BLaER1 treated with 17β-estradiol and CSF1 and Interleukin-3, amounts not matched to agents 10 nM and 100 nM (cell line): ENCODE results near the gene ANK2.
"Not testable (repeated sequence)": the region's sequence is repeated elsewhere in the genome, so short reads cannot be mapped to it uniquely, and the experiment has no call there.

ENCODE experiments used
- H3K27ac ChIP-seq, 11 experiments: shearing (Covaris generic); formaldehyde crosslinking; 2 replicates each; pipeline ENCODE4 v1.8.1; 2022
- H3K27me3 ChIP-seq, 11 experiments: shearing (Covaris generic); formaldehyde crosslinking; 2 replicates each; pipeline ENCODE4 v1.8.1; 2022
- H3K36me3 ChIP-seq, 11 experiments: shearing (Covaris generic); formaldehyde crosslinking; 2 replicates each; pipeline ENCODE4 v1.8.1; 2022
- H3K4me1 ChIP-seq, 10 experiments: shearing (Covaris generic); formaldehyde crosslinking; 2 replicates each; pipeline ENCODE4 v1.8.1; 2022
- H3K4me2 ChIP-seq, 11 experiments: shearing (Covaris generic); formaldehyde crosslinking; 2 replicates each; pipeline ENCODE4 v1.8.1; 2022
- H3K4me3 ChIP-seq, 10 experiments: shearing (Covaris generic); formaldehyde crosslinking; 2 replicates each; pipeline ENCODE4 v1.8.1; 2022
- H3K9ac ChIP-seq, 11 experiments: shearing (Covaris generic); formaldehyde crosslinking; 2 replicates each; pipeline ENCODE4 v1.8.1; 2022
- H3K9me3 ChIP-seq, 11 experiments: shearing (Covaris generic); formaldehyde crosslinking; replicated peaks in 1 of 11; 2 replicates each; pipeline ENCODE4 v1.8.1; 2022
- H4K20me1 ChIP-seq, 11 experiments: shearing (Covaris generic); formaldehyde crosslinking; 2 replicates each; pipeline ENCODE4 v1.8.1; 2022
- Cebpa-rat ChIP-seq, 11 experiments: shearing (Covaris generic); IDR thresholded peaks; 2 replicates each; pipeline ENCODE4 v1.8.1; 2022

ANK2 gene

DNA sequence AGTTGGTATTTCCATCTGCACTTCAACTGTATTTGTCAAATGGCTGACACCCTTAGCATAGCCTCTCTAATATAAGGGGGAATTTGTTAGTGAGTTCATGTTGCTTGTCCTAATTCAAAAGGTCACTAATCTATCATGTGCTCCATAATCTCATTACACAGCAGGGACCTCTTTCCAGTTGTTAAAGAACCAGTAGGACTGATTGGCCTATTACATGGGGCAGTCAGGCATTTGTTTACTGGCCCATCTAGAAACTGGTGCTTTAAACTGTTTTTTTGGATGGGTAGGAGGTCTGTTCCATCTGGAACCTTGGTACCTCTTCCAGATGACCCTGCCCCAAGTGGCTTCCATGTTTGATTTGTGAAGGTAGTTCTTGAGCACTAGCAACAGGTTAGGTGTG, 11.4 kb downstream of the ANK2 start:
- no peak overlapping the region for H3K4me3 ChIP-seq
- no peak overlapping the region for H3K27ac ChIP-seq

DNA sequence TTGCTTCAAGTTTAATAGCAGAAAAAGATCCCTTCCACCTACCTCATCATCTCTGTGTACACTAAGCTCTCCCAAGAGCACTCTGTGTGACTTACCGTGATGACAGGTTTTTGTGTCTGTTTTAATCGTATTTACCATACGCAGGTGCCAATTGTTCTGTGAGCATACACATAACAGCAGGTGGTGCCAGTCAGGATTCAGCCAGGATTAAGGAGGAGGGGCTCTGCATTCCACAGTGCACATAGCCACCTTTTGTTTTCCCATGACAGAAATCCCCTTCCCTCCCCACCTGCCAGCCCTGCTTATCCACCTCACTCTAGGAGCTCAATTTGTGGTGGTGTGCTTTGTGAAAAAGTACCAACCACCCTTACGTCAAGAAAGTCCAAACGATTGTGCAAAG, 14.8 kb downstream of the ANK2 start:
- TF ChIP-seq Cebpa-rat (IDR thresholded peaks at IDR 0.05): no peak
- no peak overlapping the region for H3K27ac ChIP-seq
- no peaks in the 10 kb centered on the region for H3K27me3 ChIP-seq
- no peak overlapping the region for H3K9ac ChIP-seq
- no peak overlapping the region for H3K4me3 ChIP-seq
- no peaks in the 10 kb centered on the region for H3K4me1 ChIP-seq
- H3K36me3 ChIP-seq: no peaks in the 10 kb centered on the region
- no peak overlapping the region for H3K4me2 ChIP-seq
- no peaks in the 10 kb centered on the region for H4K20me1 ChIP-seq
- no peaks in the 10 kb centered on the region for H3K9me3 ChIP-seq

More for the DNA sequence above, 11.4 kb downstream of the ANK2 start:
- Histone ChIP-seq H3K36me3 (no peaks in the 10 kb centered on the region), H3K9ac (no peak overlapping the region), H3K4me2 (no peak overlapping the region), H3K27me3 (no peaks in the 10 kb centered on the region), H3K4me1 (no peaks in the 10 kb centered on the region), H3K9me3 (no peaks in the 10 kb centered on the region), H4K20me1 (no peaks in the 10 kb centered on the region)
- no peak for TF ChIP-seq Cebpa-rat (IDR thresholded peaks at IDR 0.05)

DNA sequence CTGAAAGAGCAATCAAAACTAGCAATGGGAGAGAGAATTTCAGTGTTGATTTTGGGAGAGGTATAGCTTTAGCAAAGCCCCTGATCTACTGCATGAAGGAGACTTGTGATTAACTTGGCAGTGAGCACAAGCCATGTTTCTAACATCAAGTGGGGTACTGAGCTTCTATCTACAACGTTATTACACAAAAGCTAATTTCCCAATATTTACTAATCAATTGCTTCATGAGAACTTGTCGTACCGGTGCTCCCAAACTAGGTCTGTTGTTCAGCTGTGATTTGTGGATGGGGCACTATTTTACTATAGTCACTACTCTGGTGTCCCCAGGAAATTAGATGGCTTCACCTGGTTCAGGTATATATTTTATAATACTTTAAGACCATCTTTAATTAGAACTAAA, 16.2 kb downstream of the ANK2 start:
- Histone ChIP-seq H4K20me1 (no peaks in the 10 kb centered on the region), H3K27ac (no peak overlapping the region), H3K27me3 (no peaks in the 10 kb centered on the region), H3K36me3 (no peaks in the 10 kb centered on the region), H3K9me3 (no peaks in the 10 kb centered on the region), H3K9ac (no peak overlapping the region), H3K4me2 (no peak overlapping the region), H3K4me3 (no peak overlapping the region), H3K4me1 (no peaks in the 10 kb centered on the region)
- TF ChIP-seq Cebpa-rat (IDR thresholded peaks at IDR 0.05): no peak

DNA sequence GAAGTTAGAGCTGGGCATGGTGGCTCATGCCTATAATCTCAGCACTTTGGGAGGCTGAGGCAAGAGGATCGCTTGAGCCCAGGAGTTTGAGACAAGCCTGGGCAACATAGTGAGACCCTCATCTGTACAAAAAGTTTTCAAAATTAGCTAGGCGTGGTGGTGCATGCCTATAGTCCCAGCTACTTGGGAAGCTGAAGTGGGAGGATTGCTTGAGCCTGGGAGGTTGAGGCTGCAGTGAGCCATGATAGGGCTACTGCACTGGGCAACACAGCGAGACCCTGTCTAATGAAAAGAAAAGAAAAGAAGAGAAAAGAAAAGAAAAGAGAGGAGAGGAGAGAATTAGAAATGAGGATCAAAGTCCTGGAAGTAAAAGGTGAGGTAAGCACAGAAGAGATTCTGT, 19.3 kb downstream of the ANK2 start:
- H3K9me3 ChIP-seq: peaks cover 0 to 11% (median 0%) of the 10 kb centered on the region in 11 experiments; a peak in 3 of 22 replicates
- not testable (repeated sequence) for H3K36me3 ChIP-seq

DNA sequence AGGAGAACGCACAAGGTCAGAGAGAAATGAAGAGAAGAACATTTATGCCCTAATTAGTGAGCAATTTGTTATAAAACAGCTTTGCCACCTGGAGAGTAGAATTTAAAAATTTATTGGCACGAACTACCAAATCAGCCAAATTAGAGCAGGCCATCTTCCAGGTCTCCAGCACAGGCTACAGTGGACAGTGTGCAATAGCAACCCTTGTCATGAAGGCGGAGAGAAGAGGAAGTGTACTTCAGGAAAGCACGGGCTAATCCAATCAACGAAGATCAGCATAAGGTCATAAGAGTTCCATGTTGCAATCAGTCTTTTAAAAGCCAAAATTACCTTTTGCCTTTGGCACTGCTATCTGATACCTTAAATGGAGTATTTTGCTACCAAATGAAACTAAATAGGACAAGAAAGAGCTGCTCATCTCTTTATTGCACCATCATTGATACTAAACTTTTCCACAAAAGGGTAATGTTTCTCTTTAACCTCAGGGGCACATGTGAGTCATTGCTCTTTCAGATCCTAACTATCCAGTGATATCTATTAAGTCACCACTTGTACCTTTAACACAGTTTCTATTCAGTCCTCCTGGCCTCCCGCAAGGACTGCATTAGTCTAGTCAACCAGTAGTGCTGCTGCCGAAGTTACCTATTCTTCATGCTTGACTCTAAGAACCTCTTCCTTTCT, 19.9 kb downstream of the ANK2 start:
- no peak for TF ChIP-seq Cebpa-rat (IDR thresholded peaks at IDR 0.05)
- H3K27me3 ChIP-seq: no peaks in the 10 kb centered on the region
- H3K4me2 ChIP-seq: no peak overlapping the region
- H3K27ac ChIP-seq: no peak overlapping the region
- no peaks in the 10 kb centered on the region for H3K4me1 ChIP-seq
- H3K36me3 ChIP-seq: no peaks in the 10 kb centered on the region
- no peaks in the 10 kb centered on the region for H4K20me1 ChIP-seq
- H3K9ac ChIP-seq: no peak overlapping the region
- H3K9me3 ChIP-seq: peaks cover 0 to 11% (median 0%) of the 10 kb centered on the region in 11 experiments; a peak in 3 of 22 replicates
- H3K4me3 ChIP-seq: no peak overlapping the region

More for the DNA sequence above, 19.3 kb downstream of the ANK2 start:
- not testable (repeated sequence) for H4K20me1 ChIP-seq, H3K27ac ChIP-seq, H3K27me3 ChIP-seq, H3K4me2 ChIP-seq, H3K4me1 ChIP-seq, H3K4me3 ChIP-seq, H3K9ac ChIP-seq

DNA sequence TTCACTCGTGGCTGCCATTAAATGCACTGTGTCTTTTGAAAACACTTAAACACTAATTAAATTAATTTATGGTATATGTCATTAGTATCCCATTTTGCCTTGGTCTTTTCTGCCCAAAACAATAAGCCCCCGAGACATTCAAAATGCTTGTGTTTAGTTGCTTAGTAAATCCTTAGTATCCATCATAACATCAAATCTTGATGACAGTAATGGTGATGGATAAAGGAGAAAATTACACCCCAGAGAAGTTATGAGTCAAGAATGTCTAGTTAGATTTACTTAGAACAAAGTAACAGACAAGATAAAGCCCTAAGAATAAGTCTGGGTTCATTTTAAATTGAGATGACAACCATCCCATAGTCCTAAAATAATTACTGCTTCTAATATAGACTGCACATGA, 21.3 kb downstream of the ANK2 start:
- no peaks in the 10 kb centered on the region for H4K20me1 ChIP-seq
- H3K9ac ChIP-seq: no peak overlapping the region
- H3K27ac ChIP-seq: no peak overlapping the region
- no peak for TF ChIP-seq Cebpa-rat (IDR thresholded peaks at IDR 0.05)
- no peak overlapping the region for H3K4me2 ChIP-seq
- no peaks in the 10 kb centered on the region for H3K4me1 ChIP-seq
- no peaks in the 10 kb centered on the region for H3K27me3 ChIP-seq
- H3K36me3 ChIP-seq: no peaks in the 10 kb centered on the region
- H3K9me3 ChIP-seq: peaks cover 0 to 11% (median 0%) of the 10 kb centered on the region in 11 experiments; a peak in 3 of 22 replicates
- H3K4me3 ChIP-seq: no peak overlapping the region

DNA sequence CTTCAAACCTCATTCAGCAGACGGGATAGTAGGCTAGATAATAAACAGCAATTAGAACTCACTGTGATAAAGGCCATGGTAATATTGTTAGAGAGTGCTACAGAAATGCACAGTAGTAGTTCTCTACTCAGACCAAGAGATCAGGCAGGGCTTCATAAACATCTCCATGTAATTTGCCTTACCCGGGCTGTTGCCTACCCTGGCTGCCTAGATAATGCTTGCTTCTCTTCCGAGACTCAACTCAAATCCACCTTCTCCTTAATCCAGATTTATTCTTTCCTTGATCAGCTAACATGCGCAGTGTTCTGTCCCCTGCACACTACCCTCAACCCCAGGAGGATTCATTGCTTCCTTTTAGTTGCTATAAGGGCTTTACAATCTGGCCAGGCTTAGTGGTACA, 21.8 kb downstream of the ANK2 start:
- no peaks in the 10 kb centered on the region for H3K4me1 ChIP-seq
- H3K4me2 ChIP-seq: no peak overlapping the region
- no peaks in the 10 kb centered on the region for H3K27me3 ChIP-seq
- no peak for TF ChIP-seq Cebpa-rat (IDR thresholded peaks at IDR 0.05)
- H3K36me3 ChIP-seq: no peaks in the 10 kb centered on the region
- peaks cover 0 to 11% (median 0%) of the 10 kb centered on the region in 11 experiments; a peak in 3 of 22 replicates for H3K9me3 ChIP-seq
- H3K27ac ChIP-seq: no peak overlapping the region
- no peak overlapping the region for H3K4me3 ChIP-seq
- no peak overlapping the region for H3K9ac ChIP-seq
- H4K20me1 ChIP-seq: no peaks in the 10 kb centered on the region

DNA sequence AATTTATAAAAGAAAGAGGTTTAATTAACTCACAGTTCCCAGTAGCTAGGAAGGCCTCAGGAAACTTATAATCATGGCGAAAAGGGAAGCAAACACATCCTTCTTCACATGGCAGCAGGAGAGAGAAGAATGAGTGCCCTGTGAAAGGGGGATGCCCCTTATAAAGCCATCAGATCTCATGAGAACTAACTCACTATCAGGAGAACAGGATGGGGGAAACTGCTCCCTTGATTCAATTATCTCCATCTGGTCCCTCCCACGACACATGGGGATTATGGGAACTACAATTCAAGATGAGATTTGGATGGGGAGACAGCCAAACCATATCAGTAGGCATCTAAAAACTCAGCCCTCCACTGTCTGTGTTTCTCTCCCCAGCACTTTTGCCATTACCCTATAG, 22.4 kb downstream of the ANK2 start:
- Histone ChIP-seq H3K9me3 (peaks cover 0 to 11% (median 0%) of the 10 kb centered on the region in 11 experiments; a peak in 3 of 22 replicates), H3K4me3 (no peak overlapping the region), H3K4me1 (no peaks in the 10 kb centered on the region), H3K9ac (no peak overlapping the region), H3K4me2 (no peak overlapping the region), H3K36me3 (no peaks in the 10 kb centered on the region), H4K20me1 (no peaks in the 10 kb centered on the region), H3K27ac (no peak overlapping the region), H3K27me3 (no peaks in the 10 kb centered on the region)
- no peak for TF ChIP-seq Cebpa-rat (IDR thresholded peaks at IDR 0.05)

DNA sequence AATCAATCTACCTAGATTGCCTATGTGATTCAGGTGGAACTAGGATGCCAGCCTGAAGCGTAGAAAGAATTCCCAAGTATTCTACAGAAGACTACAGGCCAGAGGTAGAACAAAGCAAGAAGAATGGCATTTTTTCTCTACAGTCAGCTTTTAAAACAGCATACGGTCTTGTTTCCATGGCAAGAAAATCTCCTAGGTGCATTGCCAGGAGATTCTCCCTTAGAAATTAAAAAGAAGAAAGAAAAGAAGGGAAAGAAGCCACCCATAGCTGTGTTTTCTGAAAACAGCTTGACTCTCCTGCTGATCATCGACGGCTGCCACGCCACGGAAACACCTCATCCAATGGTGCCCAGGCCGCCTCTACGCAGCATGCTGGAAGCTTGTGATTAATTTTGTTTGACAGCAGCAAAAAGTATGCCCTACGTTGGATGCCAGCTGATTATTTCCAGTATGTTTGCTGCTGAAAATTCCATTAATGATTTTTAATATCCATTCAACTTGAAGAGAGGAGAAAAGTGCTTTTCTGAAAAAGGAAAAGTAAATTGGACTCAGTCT, 24.1 kb downstream of the ANK2 start:
- Histone ChIP-seq H3K4me1 (no peaks in the 10 kb centered on the region), H3K9ac (no peak overlapping the region), H3K9me3 (peaks cover 0 to 11% (median 0%) of the 10 kb centered on the region in 11 experiments; a peak in 3 of 22 replicates), H3K27me3 (no peaks in the 10 kb centered on the region), H3K4me3 (no peak overlapping the region), H3K4me2 (no peak overlapping the region), H3K27ac (no peak overlapping the region), H4K20me1 (no peaks in the 10 kb centered on the region), H3K36me3 (no peaks in the 10 kb centered on the region)
- TF ChIP-seq Cebpa-rat (IDR thresholded peaks at IDR 0.05): no peak

DNA sequence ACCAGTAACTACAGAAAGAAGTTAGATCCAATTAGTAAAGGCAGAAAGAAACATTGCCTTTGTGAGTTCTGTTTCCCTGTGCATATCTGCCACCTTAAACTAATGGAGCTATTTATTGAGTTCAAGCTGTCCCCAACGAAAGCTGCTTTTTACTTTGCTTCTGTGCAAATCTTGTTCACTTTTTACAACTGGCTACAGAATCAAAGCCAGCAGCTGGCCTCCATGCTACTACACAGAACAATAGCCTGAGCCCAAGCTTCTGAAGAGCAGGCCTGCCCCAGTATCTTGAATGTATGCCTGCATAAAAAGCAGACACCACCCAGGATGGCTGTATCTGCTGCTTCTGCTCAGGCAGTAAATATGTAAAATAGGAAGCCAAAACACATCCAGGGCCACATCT, 28.1 kb downstream of the ANK2 start:
- H3K9ac ChIP-seq: no peak overlapping the region
- H3K4me2 ChIP-seq: no peak overlapping the region
- H3K9me3 ChIP-seq: no peaks in the 10 kb centered on the region
- H3K27ac ChIP-seq: no peak overlapping the region
- no peaks in the 10 kb centered on the region for H3K4me1 ChIP-seq
- H4K20me1 ChIP-seq: no peaks in the 10 kb centered on the region
- TF ChIP-seq Cebpa-rat (IDR thresholded peaks at IDR 0.05): no peak
- H3K36me3 ChIP-seq: no peaks in the 10 kb centered on the region
- H3K4me3 ChIP-seq: no peak overlapping the region
- H3K27me3 ChIP-seq: no peaks in the 10 kb centered on the region
